Caco-2 (cell line): Measurements from ENCODE around the gene SOCS2. TPM values are rescaled to one million over a fixed set of nuclear protein-coding genes. Genes with fewer than 3 reads are reported as not detected.

Source experiments
- BruUV-seq: library from RNA; stranded (reverse); fragments of 400-500 nt; replicated peaks from 2 replicates; lab custom pipeline; 2021; lab: Mats Ljungman, UMichigan
- CTCF ChIA-PET: fragments of 300-600 bp; sonication (Branson Sonifier 250); formaldehyde crosslinking; loops from one replicate; lab custom pipeline; 2022; ENCODE audit warnings: antibody characterized with exemption; lab: Charles Lee
- POLR2A ChIA-PET: fragments of 300-600 bp; sonication (Branson Sonifier 250); formaldehyde crosslinking; loops from one replicate; lab custom pipeline; 2022; ENCODE audit warnings: antibody characterized with exemption; lab: Charles Lee
- DNase-seq, 2 experiments: peaks; one replicate each; pipeline versions ENCODE4 v3.0.0 to v3.0.0-alpha.2; 2020 to 2022
- H3K27me3 ChIP-seq: replicated peaks from 2 replicates; pipeline ENCODE4 v1.6.0; 2011; ENCODE audit warnings: low read length; ENCODE audit not compliant: control insufficient read depth, insufficient read depth
- H3K36me3 ChIP-seq: 2 replicates; pipeline ENCODE4 v1.5.1; 2011; ENCODE audit warnings: low read length; ENCODE audit not compliant: control insufficient read depth, insufficient read depth
- H3K4me1 ChIP-seq: fragments of 250-450 bp; sonication (Bioruptor Pico); 2 replicates; pipeline ENCODE4 v1.5.1; 2020; ENCODE audit warnings: mild to moderate bottlenecking
- H3K4me3 ChIP-seq: 2 replicates; pipeline ENCODE4 v1.5.1; 2011; ENCODE audit warnings: low read depth, mild to moderate bottlenecking, control low read depth, low read length
- H3K9me3 ChIP-seq: fragments of 250-450 bp; sonication (Bioruptor Pico); 2 replicates; pipeline ENCODE4 v1.5.1; 2020; ENCODE audit warnings: mild to moderate bottlenecking, moderate library complexity
- H3K27ac Mint-ChIP-seq: one replicate; pipeline ENCODE4 v1.8.0; 2022; ENCODE audit warnings: mixed read lengths; ENCODE audit not compliant: unreplicated experiment
- H3K27me3 Mint-ChIP-seq: one replicate; pipeline ENCODE4 v1.8.0; 2022; ENCODE audit warnings: mixed read lengths; ENCODE audit not compliant: insufficient read depth, unreplicated experiment
- H3K36me3 Mint-ChIP-seq: one replicate; pipeline ENCODE4 v1.8.0; 2022; ENCODE audit warnings: mild to moderate bottlenecking, mixed read lengths; ENCODE audit not compliant: insufficient read depth, unreplicated experiment
- H3K4me1 Mint-ChIP-seq: one replicate; pipeline ENCODE4 v1.8.0; 2022; ENCODE audit warnings: low read depth, mixed read lengths; ENCODE audit not compliant: unreplicated experiment
- H3K4me3 Mint-ChIP-seq: one replicate; pipeline ENCODE4 v1.8.0; 2022; ENCODE audit warnings: mild to moderate bottlenecking, moderate library complexity, mixed read lengths; ENCODE audit not compliant: unreplicated experiment
- H3K9me3 Mint-ChIP-seq: one replicate; pipeline ENCODE4 v1.8.0; 2022; ENCODE audit warnings: mixed read lengths; ENCODE audit not compliant: unreplicated experiment
- intact Hi-C: fragments of 100-400 bp; cut with micrococcal nuclease; formaldehyde crosslinking; loops from one replicate; pipeline ENCODE4 v1.10.0; 2022; ENCODE audit not compliant: unreplicated experiment
- total RNA-seq: library from RNA; stranded (reverse); gene quantifications from 2 replicates; pipeline ENCODE4 v1.2.3, GENCODE V29; 2022
- TF ChIP-seq, protein P1 (sequence below), 2 experiments: fragments of 200-600 bp in 1 of 2; IDR thresholded peaks; 1 replicate in 1 of 2; 2 replicates in 1 of 2; pipeline versions ENCODE4 v1.5.1 to v1.8.0; 2011 to 2022; ENCODE audit warnings: antibody characterized with exemption in 1 of 2, control low read depth in 1 of 2, inconsistent platforms in 1 of 2, low read depth in 1 of 2, low read length in 1 of 2, mild to moderate bottlenecking in 1 of 2, moderate library complexity in 1 of 2; ENCODE audit not compliant: insufficient read depth in 1 of 2, severe bottlenecking in 1 of 2, unreplicated experiment in 1 of 2

The SOCS2 gene
- total RNA-seq, 1 experiment from 2014 or later: 95.4 TPM

DNA sequence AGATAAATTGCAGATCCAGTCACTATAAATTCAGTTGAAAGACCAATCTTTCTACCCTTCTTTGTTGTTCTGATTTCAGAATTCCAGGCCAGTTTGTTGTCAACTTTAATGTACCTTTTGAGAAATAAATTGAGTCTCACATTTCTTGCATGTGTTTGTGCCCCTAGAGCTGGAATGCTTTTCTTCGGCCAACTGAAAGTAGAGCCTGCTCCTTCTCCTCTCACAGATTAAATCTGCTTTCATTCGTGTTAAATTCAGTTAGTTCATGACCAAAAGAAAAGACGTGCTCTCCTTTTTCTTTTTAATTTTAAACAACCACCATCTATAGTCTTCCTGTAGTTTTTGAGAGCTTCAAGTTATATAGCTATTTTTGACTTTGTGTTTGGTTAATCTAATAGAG lies 22.9 kb downstream of the SOCS2 start:
- no peaks in the 10 kb centered on the region for H3K4me1 ChIP-seq
- no peak overlapping the region for H3K27ac Mint-ChIP-seq
- no peaks in the 10 kb centered on the region for H3K27me3 ChIP-seq
- H3K4me1 Mint-ChIP-seq: peaks cover 6% of the 10 kb centered on the region
- H3K27me3 Mint-ChIP-seq: no peaks in the 10 kb centered on the region
- BruUV-seq: no TSS peak
- ChIA-PET CTCF (no interaction called here), POLR2A (no interaction called here)
- intact Hi-C loops: no loop called here
- peaks cover 7% of the 10 kb centered on the region for H3K36me3 Mint-ChIP-seq
- H3K9me3 Mint-ChIP-seq: no peaks in the 10 kb centered on the region
- no peak overlapping the region for H3K4me3 Mint-ChIP-seq
- H3K9me3 ChIP-seq: no peaks in the 10 kb centered on the region
- no peak overlapping the region for H3K4me3 ChIP-seq
- H3K36me3 ChIP-seq: no peaks in the 10 kb centered on the region
- no peak for DNase-seq
- TF ChIP-seq, protein P1, sequence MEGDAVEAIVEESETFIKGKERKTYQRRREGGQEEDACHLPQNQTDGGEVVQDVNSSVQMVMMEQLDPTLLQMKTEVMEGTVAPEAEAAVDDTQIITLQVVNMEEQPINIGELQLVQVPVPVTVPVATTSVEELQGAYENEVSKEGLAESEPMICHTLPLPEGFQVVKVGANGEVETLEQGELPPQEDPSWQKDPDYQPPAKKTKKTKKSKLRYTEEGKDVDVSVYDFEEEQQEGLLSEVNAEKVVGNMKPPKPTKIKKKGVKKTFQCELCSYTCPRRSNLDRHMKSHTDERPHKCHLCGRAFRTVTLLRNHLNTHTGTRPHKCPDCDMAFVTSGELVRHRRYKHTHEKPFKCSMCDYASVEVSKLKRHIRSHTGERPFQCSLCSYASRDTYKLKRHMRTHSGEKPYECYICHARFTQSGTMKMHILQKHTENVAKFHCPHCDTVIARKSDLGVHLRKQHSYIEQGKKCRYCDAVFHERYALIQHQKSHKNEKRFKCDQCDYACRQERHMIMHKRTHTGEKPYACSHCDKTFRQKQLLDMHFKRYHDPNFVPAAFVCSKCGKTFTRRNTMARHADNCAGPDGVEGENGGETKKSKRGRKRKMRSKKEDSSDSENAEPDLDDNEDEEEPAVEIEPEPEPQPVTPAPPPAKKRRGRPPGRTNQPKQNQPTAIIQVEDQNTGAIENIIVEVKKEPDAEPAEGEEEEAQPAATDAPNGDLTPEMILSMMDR (IDR thresholded peaks at IDR 0.05; ENCODE audit: insufficient read depth in 1 of 2, low read depth in 1 of 2, low read length in 1 of 2, severe bottlenecking in 1 of 2, unreplicated experiment in 1 of 2): no peak

DNA sequence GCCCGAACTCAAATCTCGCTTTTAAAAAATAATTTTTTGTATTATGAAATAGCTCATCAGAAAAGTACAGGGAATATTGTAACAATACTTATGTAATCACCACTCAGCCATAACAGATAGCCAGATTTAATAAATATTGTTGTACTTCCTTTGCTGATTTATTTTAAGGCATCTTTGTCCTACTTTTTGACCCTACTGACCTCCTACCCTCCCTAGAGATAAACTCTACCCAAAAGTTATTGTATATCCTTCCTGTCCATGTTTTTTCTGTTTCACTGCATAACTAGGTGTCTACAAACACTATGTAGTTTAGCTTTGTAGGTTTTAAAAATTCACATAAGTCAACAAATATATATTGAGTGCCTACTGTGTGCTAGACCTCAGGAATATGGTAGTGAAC lies 25.1 kb downstream of the SOCS2 start:
- Mint-ChIP-seq H3K9me3 (no peaks in the 10 kb centered on the region), H3K4me3 (no peak overlapping the region), H3K27me3 (no peaks in the 10 kb centered on the region), H3K36me3 (no peaks in the 10 kb centered on the region), H3K27ac (no peak overlapping the region), H3K4me1 (peaks cover 6% of the 10 kb centered on the region)
- BruUV-seq: no TSS peak
- H3K36me3 ChIP-seq: no peaks in the 10 kb centered on the region
- H3K4me3 ChIP-seq: no peak overlapping the region
- POLR2A ChIA-PET: interaction anchor here (0.7 kb wide), 1 partner anchor 168 kb away, joined by 4 read pairs; no protein-coding TSS in a partner anchor
- no peaks in the 10 kb centered on the region for H3K27me3 ChIP-seq
- no peak for DNase-seq
- H3K9me3 ChIP-seq: no peaks in the 10 kb centered on the region
- H3K4me1 ChIP-seq: no peaks in the 10 kb centered on the region
- intact Hi-C loops: no loop called here
- TF ChIP-seq, protein P1 (IDR thresholded peaks at IDR 0.05; ENCODE audit: insufficient read depth in 1 of 2, low read depth in 1 of 2, low read length in 1 of 2, severe bottlenecking in 1 of 2, unreplicated experiment in 1 of 2): no peak
- CTCF ChIA-PET: interaction anchor here (0.8 kb wide), 1 partner anchor 28 kb away, joined by 5 read pairs; no protein-coding TSS in a partner anchor

DNA sequence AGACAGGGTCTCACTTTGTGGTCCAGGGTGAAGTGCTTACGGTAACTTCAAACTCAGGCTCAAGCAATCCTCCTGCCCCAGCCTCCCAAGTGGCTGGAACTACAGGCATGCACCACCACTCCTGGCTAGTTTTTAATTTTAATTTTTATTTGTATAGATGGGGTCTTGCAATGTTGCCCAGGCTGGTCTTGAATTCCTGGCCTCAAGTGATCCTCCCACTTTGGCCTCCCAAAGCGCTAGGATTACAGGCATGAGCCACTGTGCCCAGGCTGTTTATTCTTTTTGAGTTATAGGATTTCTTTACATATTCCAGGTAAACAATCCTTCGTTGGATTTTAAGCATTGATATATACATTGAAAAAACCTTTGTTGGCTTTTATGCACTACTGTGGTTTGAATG lies 26.7 kb downstream of the SOCS2 start:
- intact Hi-C loops: no loop called here
- no peak overlapping the region for H3K27ac Mint-ChIP-seq
- no peak overlapping the region for H3K4me3 Mint-ChIP-seq
- no peaks in the 10 kb centered on the region for H3K9me3 ChIP-seq
- TF ChIP-seq, protein P1 (IDR thresholded peaks at IDR 0.05; ENCODE audit: insufficient read depth in 1 of 2, low read depth in 1 of 2, low read length in 1 of 2, severe bottlenecking in 1 of 2, unreplicated experiment in 1 of 2): no peak
- POLR2A ChIA-PET: no interaction called here
- CTCF ChIA-PET: no interaction called here
- H3K4me1 Mint-ChIP-seq: no peaks in the 10 kb centered on the region
- no peak for DNase-seq
- H3K27me3 Mint-ChIP-seq: no peaks in the 10 kb centered on the region
- no peaks in the 10 kb centered on the region for H3K9me3 Mint-ChIP-seq
- no peaks in the 10 kb centered on the region for H3K36me3 Mint-ChIP-seq
- no peak overlapping the region for H3K4me3 ChIP-seq
- no peaks in the 10 kb centered on the region for H3K36me3 ChIP-seq
- H3K4me1 ChIP-seq: no peaks in the 10 kb centered on the region
- H3K27me3 ChIP-seq: no peaks in the 10 kb centered on the region
- no TSS peak for BruUV-seq
